GM18499 (cell line): ENCODE measurements around the gene KCTD17.

Experiments used
- ATAC-seq: cut with Tn5 transposase; IDR thresholded peaks from one replicate; pipeline ENCODE4 v1.9.1; 2021; ENCODE audit warnings: moderate number of reproducible peaks; ENCODE audit not compliant: insufficient read depth, unreplicated experiment

KCTD17 gene

DNA sequence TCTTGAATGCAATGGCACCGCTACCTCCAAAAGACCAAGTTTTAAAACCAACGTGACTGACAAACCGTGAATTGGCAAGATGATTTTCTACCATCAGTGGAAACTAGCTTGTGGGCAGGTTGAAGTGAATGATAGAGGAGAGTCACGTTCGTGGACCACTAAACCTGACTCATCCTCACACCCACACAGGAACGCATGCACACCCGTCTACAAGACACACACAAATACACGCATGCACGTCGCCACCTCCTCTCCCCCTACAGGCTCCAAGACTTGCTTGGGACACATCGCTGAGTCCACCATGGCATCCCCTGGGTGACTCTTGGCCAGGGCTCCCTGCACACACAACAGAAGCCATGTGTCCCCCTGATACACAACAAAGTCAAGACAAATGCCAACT, 43.6 kb downstream of the KCTD17 start:
- no peak for ATAC-seq

DNA sequence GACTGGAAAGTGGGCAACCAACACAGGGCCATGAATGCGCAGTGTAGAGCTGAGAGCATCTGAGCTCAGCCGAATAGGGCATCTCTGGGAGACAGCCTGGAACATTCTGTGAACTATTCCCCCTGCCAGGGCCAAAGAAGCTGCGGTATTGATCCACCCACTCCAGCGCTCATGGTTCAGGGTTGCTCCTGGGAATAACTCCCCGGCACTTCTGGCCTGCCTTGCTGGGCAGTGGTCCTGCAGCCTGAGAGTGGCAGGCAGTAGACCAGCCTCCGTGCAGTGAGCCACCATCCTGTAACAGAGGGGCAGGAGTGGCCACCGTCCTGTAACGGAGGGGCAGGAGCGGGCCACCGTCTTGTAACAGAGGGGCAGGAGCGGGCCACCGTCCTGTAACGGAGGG, 45.8 kb downstream of the KCTD17 start:
- no peak for ATAC-seq

GRCh38 chr22:37098976-37099591, 47.5 kb downstream of the KCTD17 start:
- no peak for ATAC-seq

- no peak for ATAC-seq
Measured at GRCh38 chr22:37100589-37101127, 49.1 kb downstream of the KCTD17 start.

DNA sequence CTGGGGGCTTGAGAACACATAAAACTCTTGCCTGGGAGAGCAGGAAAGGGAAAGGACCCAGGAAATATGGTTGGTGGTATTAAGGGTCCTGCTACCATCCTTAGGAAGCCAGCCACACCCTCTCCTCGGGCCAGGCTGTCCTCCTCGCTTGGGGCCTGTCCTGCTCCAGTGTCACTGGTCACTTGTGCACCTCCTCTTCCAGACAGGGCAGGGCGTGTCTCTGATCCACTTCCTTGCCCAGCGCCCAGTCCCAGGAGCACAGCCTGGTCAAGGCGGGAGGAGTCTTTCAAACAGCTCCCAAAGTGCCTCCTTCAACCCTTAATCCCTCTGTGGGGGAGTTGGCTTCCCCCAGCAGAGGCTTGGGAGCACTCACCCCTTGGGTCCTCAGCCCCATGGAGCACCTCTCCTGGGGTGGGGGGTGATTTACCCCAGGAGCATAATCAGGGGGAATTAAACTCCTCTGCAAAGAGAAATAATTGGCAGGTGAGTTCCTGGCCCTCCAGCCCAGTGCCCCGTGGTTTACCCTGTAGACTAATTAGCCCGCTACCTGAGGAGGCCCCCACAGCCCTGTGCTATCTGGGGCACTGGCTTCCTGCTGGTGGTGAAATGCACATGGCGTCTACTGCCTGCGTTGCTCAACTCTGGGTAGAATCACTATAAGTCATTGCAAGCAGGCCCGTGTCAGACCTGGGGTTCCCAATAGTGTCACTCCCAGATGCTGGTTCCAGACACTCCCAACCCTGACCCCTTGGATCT, 49.9 kb downstream of the KCTD17 start:
- no peak for ATAC-seq

DNA sequence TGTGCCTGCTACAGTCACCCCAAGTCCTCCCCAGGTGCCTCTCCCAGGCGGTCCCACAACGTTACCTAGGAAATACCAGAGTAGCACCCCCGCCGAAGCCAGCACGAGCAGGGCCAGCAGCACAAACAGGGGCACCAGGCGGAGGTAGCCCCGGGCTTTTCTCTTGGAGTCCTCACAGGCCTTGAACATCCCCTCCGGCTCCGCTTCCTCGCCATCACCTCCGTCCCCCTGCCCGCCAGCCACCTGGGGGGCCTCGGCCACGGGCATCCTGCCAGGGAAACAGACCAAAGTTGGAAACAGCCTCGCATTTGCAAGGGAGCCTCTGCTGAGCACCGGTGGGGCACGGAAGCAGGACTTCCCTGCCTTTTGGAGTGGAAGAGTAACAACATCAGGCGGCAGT, 51.6 kb downstream of the KCTD17 start:
- ATAC-seq = no peak

DNA sequence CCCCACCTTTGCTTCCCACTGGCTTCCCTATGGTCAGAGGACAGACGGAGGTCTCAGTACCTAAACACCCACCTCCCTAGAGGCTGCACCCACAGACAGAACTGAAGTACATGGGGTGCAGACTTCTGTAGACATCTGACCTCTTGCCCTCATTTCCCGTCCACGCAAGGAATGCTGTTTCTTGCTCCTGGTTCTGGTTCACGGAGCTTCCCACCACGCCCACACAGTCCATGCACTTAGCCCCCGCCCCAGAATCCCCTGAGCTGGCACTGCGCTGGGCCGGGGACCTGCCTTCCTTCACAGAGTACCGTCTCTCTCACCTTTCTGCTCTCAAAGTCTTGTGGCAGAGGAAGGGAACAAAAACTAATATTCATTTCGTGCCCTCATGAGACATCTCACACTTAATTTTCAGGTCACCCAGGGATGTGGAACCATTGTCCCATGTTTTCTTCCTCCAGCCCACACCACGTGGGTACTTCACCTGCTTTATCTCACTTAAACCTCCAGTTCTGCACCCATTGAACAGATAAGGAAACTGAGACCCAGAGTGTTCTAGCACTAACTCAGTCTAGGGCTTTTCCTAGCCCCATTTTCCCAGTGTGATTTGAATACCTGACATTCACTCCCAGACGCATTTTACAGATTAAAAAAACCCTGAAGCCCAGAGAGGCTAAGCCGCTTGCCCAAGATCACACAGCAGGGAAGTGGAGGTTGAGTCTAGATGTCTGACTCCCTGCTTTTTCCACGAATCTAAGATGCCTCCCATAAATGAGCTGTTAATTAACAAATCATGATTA, 52.3 kb downstream of the KCTD17 start:
- ATAC-seq = no peak

DNA sequence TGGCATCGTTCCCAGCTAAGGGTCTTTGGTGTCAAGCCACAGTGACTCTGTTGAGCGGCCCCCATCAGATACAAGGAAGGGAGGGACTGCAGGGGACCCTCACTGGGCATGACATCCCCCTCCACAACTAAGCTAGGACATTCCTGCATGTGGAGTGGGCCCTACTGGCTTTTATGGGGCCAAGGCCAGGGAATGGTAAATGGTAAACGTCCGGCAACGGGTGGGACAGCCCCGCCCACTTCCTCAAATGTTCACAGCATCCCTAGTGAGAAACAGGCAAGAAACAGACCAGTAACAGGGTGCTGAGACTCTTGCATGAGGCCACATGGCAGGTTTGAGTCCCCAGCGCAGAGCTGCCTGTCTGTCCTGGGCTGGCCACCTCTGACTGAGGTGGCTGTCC, 53.6 kb downstream of the KCTD17 start:
- ATAC-seq = no peak

- no peak for ATAC-seq
Measured at GRCh38 chr22:37105990-37106389, 54.4 kb downstream of the KCTD17 start.

DNA sequence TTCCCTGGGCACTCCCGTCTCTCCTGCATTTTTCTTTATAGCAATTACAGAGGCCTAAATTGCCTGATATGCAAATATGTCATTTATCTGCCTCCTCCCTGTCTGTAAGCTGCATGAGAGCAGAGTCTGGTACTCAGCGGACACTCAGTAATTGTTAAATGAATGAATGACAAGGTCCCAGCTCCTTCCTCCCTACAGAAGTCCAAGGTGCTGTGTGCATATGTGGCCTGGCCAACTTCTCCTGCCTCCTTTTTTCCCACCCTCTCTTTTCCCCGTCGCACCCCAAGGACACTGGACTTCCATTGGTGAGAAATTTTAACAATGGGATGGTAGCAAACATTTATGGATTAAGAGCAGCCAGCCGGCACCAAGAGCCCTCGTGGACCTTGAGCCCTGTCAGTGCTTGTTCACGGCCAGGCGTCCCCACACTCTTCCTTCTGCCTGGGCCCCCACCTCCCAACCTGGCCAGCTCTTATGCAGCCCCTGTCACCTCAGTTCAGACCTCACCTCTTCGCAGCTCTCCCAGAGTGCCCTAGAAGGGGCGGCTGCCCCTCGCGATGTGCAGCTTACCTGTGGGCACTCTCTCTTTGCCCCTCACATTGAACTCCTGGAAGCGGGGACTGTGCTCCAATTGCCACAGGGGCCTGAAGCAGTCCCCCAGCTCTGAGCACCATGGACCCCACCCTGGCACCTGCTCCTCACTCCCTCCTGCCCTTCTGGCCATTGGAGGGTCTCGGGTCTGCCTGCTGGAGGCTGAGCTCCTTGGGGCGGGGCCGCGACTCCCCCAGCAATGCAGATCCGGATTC, 56.5 kb downstream of the KCTD17 start:
- no peak for ATAC-seq

DNA sequence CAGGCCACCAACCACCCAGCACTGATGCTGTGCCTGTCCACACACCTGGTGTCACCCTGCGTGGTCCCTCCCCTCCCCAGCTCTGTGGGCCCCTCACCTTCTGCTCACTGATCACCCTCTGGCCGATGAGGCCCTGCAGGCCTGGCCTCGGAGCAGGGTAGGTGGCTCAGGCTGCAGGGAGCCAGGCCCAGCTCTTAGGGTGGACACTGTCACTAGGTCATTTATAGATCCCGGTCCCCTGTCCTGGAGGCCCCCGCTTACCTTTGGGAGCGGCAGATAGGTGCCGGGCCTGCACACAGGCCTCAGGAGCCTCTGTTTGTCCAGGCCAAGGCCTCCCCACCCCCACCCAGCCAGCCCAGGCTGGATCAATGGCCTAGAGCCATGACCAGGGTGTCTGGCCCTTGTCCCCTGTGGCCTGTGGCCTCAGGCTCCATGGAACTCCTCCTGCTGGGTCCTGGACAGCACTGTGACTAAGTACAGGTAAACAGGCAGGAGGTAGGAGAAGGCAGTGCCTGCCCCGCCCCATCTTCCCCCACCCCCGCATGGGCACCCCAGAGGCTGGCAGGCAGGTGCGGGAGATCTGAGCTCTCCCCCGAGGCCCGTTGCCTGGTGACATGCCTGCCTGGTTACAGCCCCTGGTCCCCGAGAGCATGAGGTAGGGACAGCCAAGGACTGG, 57.8 kb downstream of the KCTD17 start, which contains the start of gene TMPRSS6:
Gene TMPRSS6 (minus strand): TSS at position 472 of the 676 bp plus-strand sequence. CDS start 6,296 bp downstream, outside the sequence.
- ATAC-seq = no peak

DNA sequence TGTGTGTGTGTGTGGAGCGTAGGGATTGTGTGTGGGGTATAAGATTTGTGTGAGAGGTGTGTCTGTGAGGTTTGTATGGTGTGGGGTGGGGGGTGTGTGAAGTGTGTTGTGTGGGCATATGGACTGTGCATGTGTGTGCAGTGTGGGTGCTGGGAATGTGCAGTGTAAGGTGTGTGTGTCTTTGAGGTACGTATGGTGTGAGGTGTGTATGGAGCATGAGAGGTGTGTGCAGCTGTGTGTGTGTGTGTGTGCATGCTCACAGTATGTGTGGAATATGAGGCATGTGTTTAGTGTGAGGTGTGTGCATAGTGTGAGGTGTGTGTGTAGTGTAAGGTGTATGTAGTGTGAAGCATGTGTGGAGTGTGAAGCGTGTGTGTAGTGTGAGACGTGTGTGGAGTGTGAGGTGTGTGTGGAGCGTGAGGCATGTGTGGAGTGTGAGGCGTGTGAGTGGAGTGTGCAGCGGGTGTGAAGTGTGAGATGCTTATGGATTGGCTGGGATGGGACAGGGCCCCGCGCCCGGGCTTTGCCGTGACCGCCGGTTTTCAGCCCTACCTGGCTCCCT, 59.7 kb downstream of the KCTD17 start:
- no peak for ATAC-seq

GRCh38 chr22:37112084-37112728, 60.7 kb downstream of the KCTD17 start:
- no peak for ATAC-seq
